NCI-H187 treated with DMSO at 0.1 percent for 48 hours (cell line): ENCODE data around the gene PIM3.
"Not testable (repeated sequence)": the region's sequence is repeated elsewhere in the genome, so short reads cannot be mapped to it uniquely, and the experiment has no call there.

Experiments used
- DNase-seq: peaks from one replicate; lab custom pipeline; 2025; lab: John Stamatoyannopoulos, UW

The PIM3 gene

DNA sequence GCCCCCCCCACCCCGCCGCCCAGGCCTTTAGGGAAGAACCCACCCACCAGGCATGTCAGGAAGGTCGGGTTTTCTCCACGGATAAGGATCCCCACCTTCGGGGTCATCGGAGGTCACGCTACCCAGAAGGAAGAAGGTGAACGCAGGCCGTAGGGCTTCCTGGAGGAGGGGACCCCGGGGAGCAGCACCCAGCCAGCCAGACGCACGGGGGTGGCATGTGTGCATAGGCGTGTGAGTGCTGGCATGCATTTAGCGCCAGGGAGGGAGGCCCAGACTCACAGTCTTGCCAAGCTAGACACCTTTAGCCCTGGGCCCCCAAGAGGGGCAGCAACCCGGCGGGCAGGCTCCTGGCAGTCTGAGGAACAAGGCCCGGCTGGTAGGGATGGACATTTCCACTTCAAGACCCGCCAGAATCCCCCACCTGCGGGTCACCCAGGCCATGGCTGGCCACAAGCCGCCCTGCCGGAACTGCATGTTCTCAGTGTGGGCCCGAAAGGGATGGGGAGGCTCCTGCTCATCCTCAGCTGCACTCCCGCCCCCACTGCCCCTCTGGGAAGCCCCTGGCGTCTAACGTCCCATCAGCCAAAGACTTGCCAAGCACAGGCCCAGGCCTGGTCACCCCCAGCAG lies 16.7 kb upstream of the PIM3 start:
- no peak for DNase-seq

GRCh38 chr22:49944399-49944891 lies 16.1 kb upstream of the PIM3 start:
- DNase-seq: no peak

GRCh38 chr22:49945042-49945794 lies 15.4 kb upstream of the PIM3 start:
- not testable (repeated sequence) for DNase-seq

DNA sequence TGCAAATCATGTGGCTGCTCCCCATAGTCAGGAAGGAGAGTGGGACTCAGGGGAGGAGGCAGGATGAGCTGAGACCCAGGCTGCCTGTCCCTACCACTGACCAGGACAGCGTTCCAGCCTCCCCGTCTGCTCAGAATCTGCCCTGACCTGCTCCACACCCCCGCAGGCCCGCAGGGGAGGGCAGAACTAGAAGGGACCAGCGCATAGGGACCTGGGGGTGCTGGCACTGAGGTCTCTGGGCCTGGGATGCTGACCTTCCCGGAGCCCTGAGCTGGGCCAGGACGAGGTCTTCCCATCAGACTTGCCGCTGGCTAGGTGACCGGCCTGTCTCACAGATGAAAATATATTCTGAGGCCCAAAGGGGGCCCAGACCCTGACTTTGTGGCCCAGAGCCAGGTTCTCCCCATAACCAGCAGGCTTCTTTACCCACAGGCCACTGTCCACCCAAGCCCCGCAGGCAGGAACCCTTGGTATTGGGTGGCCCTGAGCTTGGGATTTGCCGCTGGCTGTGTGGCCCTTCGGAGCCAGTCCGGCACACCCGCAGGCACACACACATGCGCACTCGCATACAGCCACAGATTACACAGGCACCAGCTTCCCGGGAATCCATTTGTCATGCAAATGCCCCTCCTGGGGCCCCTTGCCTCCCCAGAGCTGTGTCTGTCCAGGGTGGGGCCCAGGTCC lies 13.8 kb upstream of the PIM3 start:
- DNase-seq: no peak

DNA sequence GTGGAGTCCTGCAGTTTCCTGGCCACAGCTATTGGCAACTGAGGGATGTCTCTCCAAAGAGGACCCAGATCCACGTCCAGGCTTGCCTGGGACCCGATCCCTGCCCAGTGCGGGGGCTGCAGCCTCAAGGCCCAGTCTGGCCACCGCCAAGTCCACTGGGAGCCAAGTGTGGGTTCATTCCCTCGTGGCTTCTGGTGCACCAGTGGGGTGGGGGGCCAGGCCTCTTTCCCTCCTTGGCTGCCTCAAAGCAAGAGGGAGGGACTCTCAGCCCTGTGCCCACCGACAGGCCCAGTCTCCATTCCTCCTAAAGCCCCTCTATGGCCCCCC lies 13.3 kb upstream of the PIM3 start:
- DNase-seq: no peak

DNA sequence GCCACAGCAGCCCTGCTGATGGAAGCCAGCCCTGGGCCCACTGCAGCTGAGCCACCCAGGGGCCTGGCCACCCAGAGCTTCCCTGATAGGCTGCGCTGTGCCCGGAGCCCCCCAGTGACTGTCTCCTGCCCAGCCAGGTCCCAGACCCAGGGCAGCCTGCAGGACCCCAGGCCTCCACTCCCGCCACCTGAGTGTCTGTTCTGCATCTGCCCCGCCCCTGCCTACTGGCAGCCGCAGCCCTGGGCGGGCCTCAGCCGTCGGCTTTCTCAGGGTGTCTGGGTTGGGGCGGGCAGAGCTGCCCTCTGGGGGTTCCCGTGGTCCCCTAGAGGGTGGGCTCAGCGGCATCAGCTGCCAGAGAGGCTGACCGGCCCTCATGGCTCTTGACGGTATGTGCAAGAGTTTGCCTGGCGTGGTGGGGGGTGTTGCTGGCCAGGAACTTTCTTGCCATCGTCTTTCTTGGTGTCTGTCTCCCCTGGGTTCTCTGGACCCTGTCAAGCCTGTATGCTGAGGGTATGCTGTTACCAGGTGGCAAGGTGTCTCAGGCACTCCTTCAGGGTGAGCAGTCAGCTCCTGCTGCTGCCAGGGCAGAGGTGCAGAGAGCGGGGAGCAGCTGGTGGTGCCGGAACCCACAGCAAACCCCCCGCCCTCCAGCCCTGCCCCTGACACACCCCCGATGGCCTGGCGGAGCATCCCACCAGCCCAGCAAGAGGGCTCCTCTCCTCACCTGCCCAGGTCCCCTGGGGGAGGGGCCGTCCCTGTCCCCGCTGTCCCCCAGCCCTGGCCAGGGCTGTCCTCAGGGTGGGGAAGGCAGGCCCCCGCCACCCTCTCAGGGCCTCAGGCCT lies 12.2 kb upstream of the PIM3 start:
- DNase-seq: no peak

DNA sequence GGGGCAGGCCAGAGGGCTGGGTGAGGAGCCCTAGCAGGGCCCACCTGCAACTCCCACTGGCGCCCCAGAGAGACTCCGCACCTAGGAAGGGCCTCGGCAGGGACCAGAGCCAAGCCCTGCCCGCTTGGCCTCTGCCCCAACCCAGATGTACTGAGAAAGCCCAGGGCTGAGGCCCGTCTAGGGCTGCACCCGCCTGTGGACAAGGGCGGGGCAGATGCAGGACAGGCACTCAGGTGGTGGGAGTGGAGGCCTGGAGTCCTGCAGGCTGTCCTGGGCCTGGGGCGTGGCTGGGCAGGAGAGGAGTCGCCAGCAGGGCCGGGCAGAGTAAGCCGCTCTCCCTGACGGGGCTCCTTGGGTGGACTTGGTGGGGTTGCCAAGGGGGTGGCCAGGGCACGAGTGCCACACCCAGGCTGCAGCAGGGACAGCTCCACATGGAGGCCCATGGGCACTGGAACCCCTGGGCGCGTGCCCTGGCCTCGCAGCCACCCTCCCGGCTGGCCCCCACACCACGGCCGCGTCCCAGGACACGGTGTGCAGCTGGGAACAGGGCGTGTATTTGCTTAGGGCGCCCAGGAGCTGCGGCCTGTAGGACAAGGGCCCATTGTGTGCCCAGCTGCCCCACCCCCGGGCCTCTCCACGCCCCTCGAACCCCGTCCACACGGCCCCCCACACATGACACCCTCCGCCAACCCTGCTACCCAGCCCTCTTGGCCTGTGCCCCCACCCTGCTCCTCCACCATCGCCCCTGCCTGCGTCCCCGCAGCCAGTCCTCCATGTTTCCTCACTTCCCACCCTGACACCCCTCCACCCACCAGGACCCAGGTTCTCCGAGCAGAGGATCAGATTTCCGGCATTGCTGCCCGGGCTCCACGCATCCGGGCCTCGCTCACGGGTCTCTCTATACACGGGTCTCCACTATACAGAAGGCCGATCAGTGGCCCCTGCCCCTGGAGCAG lies 11.3 kb upstream of the PIM3 start:
- no peak for DNase-seq

DNA sequence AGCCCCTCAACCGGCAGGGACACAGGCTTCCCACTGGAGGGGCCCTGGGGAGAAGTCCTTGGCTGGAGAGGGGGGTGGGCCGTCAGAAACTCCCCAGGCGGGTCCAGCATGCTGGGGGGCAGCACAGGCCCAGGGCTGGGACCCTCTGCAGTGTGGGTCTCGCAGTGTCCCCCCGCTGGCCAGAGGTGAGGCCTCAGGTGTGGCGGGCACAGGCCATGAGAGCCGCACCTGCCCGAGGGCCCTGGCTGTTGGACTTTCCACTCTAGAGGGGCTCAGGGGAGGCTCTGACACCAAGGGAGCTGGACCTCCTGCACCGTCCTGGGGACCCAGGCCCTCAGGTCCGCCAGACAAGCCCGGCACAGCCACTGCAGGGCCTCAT lies 10.7 kb upstream of the PIM3 start:
- no peak for DNase-seq

DNA sequence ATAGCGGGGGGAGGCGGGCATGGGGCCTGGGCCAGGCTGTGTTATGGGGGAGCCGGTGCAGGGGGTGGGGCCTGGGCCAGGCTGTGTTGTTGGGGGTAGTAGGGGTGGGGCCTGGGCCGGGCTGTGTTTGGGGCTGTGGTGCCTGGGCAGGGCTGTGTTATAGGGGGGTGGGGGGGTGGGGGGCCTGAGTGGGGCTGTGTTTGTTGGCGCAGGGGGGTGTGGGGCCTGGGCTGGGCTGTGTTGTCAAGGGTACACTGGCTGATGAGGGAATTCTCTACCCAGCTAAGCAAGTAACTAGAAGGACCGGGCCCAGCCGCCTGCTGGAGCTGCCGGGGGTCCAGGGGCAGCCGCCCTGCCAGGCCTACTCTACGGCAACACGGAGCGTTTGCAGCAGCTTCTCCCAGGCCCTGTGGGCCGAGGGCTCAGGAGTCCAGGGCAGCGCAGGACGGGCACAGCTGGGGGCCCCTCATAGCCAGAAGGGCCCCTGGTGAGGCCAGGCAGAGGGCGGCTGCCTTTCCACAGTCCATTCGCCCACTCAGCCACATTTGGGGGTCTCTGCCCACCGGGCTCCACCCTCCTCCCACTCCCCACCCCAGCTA lies 10.1 kb upstream of the PIM3 start:
- DNase-seq: no peak

DNA sequence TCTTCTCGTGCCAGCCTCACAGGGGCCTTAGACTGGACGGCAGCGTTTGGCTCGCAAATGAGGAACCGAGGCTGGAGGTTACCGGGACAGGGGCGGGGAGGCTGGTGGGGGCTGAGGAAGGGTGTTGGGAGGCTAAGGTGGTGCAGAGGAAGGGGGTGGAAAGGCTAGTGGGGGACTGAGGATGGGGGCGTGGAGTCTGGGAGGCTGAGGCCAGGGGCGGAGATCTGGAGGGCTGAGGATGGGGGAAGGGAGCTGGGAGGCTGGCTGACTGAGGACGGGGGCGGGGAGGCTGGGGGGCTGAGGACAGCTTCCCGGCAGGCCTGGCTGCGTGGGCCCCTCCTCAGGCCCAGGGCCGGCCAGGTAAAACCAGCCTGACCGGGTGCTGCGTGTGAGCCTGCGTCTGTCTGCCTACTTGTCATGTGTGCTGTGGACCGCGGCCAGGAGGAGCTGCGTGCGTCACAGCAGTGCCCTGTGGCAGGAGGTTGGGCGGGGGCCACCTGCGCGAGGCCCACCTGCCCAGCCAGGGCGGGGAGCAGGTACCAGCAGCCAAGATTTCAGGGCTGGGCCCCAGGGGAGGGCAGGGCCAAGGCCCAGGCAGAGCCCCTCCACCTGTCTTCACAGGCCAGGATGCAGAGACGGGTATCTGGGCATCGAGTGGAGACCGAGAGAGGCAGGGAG lies 9.4 kb upstream of the PIM3 start:
- DNase-seq: no peak

DNA sequence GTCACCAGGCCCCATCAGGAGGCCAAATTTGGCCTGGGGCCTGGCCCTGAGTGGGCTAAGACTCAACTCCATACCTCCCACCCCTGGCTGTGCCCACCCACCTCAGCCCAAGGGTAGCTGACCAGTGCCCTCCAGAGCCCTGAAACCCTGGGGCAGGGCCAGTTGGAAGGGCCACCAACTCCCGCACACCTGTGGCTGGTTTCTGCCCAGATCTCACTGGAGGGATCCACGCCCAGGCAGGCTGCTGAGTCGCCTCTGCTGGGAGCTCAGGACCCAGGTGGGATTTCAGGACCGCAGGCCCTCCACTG lies 8.9 kb upstream of the PIM3 start:
- no peak for DNase-seq

DNA sequence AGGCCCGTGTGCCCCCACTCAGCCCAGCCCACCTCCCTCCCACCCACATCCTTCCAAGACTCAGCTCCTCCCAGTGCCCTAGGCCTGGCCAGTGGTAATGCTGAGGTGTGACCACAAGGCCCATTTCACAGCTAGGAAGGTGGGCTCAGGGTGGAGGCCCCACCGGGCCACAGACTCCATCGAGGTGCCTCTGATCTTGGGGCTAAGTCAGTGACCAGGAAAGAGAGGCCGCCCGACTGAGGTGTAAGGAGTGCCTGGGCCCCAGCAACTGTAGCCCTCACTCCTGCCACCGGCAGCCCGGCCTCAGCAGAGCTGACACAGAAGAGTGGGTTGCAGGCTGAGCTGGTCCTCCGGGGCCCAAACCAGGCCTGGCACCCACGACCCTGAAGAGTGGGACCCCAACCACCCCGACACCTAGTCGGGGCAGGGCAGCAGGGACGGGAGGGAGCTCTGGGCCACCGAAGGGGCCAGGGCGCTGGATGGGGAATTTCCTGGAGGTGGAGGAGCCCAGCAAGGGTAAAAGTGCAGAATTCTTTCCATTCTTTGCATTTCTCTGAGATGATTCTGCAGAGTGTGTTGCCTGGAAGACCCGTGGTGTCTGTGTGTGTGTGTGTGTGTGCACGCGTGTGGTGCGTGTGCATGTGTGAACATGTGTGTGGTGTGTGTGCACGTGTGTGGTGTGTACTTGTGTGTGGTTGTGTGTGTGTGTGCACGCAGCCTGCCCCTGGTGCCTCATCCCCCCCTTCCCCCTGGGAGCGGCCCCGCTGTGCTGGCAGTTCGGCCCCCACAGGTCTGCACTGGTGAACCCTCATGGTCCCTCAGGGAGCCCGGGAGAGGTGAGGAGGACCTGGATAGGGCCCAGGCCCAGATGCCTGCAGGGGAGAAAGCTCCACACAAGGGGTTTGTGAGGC lies 8.3 kb upstream of the PIM3 start:
- no peak for DNase-seq

GRCh38 chr22:49953027-49953679 lies 7.4 kb upstream of the PIM3 start:
- no peak for DNase-seq

DNA sequence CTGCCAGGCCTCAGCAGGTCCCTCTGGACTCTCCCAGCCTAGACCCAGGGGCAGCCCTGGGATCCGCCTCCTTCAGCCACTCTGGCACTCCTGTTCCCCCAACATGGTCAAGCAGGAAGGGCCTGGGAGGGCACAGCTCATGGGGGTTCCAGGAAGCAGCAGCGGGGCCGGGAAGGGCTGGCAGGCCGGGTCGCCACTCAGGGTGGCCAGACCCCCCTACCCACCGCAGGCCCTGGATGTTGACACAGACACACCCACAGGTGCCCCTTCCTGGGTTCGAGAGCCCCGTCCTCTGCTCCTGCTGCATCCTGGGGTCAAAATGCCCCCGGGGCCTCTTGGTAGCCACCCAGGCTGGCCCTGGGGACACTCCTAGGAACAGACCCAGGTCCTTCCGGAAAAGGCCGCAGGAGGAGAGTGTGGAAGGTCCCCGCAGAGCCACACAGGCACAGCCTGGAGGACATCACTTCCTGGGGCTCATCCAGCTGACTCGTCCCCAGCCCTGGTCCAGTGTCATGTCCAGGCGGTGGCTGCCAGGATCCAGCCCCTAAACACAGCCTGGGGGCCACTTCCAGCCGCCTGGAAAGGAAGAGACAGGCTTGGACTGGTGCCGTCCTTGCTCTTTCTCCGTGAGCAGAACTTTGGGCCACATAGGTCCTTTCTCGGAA lies 6.8 kb upstream of the PIM3 start:
- DNase-seq: no peak

- DNase-seq: no peak
These were observed 6.2 kb upstream of the PIM3 start for GRCh38 chr22:49954354-49954753.

GRCh38 chr22:49954991-49955580 lies 5.5 kb upstream of the PIM3 start:
- DNase-seq: no peak

DNA sequence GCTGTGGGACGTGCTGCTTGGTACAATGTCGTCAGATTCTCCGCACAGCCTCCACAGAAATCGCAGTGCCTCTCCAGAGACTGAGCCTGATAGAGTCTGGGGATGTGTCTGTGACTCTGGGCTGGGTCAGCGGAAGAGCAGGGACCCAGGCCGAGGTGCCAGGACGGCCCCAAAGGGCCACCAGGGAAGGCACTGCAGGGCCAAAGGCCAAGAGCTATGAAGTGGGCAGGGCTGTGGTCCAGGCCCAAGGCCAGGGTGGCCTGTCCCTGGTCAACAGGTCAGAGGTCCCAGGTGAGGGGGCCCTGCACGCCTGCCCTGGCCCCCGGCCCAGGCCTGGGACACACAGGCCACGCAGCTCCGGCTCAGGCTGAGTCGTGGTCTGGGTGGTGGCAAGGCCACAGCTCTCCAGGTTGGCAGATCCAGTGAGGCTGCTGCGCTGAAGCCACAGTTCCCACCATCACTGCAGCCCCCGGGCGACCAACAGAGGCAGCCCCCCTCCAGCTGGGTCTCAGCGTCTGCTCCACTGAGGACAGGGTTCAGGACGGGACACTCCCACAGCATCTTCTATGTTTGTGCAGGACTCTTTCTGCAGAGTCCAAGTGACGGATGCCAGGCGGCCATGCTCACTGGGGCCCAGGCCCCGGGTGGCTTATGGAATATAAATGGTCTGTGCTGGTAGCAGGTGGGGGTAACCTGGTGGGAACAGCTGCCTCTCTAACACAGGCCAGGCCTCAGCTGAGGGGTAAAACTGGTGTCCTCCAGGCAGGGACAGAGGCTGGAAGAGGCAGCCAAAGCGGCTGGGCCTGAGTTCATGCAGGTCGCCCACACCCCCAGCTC lies 4.8 kb upstream of the PIM3 start:
- DNase-seq: no peak
